Measurements from ENCODE around the gene TBC1D13. TPM values are rescaled to one million over a fixed set of nuclear protein-coding genes. Genes with fewer than 3 reads are reported as not detected.
A peak's percentile ranks its signal among the peaks of the same experiment; 100 is the strongest.

The TBC1D13 gene
- total and polyA plus RNA-seq, 2 of the 13 experiments (the other 11 are each of a cell fraction or from before 2014, with no cell fraction given), result 17.9 to 19.7 TPM

DNA sequence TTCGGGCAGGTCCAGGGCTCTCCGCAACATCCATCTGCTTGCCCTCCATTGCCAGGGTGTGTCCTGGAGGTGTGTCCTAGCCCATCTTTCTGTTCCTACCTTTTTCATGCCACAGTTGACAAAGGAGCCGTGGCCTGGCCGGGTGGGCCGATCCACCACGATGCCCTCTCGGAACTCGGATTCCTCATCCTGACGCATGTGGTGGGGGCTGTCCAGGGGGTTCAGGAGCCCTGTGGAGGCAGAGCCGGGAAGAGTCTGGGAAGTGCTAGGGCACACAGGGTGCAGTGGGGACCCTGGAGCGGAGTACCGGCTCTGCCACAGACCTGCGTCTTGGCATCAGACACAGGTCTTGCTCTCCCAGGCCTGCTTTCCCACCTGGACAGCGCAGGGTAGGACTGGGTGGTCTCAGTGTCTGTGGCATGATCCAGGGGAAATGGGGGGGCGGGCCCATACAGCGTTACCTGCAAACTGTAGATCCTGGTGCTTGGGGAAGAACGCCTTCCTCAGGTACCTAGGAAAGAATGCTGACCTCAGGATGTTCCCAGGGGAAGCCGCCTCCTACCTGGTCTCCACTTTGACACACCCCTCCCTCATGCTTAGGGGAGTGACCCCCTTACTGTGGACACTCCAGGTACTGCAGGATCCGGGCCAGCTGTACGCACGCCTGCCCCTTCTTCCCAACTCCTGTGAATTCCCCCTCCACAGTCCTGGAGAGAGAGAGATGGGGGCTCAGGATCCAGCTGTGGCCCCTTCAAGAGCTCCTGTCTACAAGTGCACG, 39.1 kb downstream of the TBC1D13 start (continued):
- no peak for TF ChIP-seq SATB2 (CRISPR knock-in tag; IDR thresholded peaks at IDR 0.05)

DNA sequence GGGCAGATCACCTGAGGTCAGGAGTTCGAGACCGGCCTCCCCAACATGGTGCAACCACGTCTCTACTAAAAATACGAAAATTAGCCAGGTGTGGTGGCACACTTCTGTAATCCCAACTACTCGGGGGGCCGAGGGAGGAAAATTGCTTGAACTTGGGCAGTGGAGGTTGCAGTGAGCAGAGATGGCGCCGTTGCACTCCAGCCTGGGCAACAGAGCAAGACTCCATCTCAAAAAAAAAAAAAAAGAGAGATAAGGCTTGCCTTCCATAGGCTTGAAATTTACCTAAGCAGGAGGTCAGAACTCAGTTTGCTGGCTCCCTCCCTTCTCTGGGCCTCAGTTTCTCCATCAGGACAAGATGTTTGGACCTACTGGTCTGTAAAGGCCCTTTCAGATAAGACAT, 41.2 kb downstream of the TBC1D13 start:
- WGBS (ENCODE audit: low lambda C conversion rate), result 97% methylated on average over 8 of the region's 8 CpGs
- Histone ChIP-seq H3K79me2 (ENCODE audit: insufficient read depth, low read length) (peaks cover 10% of the 10 kb centered on the region), H3K4me3 (replicated peaks in 1 of 3; ENCODE audit: insufficient read depth in 1 of 3, low read depth in 2 of 3, low read length in 3 of 3) (peak overlapping the region; percentile 75 to 86 (median 78); a peak in 5 of 6 replicates), H3K27me3 (ENCODE audit: control insufficient read depth in 1 of 2, insufficient read depth in 2 of 2, low read length in 2 of 2) (no peaks in the 10 kb centered on the region), H4K20me1 (ENCODE audit: insufficient read depth, low read length) (no peaks in the 10 kb centered on the region), H3K9me3 (ENCODE audit: low read length) (no peaks in the 10 kb centered on the region), H2AFZ (ENCODE audit: low read length) (no peak overlapping the region), H3K9ac (ENCODE audit: insufficient read depth, low read depth, low read length) (peak overlapping the region; percentile 81; the same call in 1 of the 2 replicates), H3K36me3 (replicated peaks in 1 of 2; ENCODE audit: control insufficient read depth in 1 of 2, insufficient read depth in 2 of 2, low read length in 2 of 2) (peaks cover 14 to 40% of the 10 kb centered on the region in 2 experiments; a peak in 4 of 5 replicates), H3K27ac (ENCODE audit: extremely low read length, insufficient read depth, low read length) (peak overlapping the region; percentile 66), H3K4me2 (ENCODE audit: low read depth, low read length) (peak overlapping the region; percentile 84), H3K4me1 (ENCODE audit: insufficient read depth, low read length) (peaks cover 31% of the 10 kb centered on the region)
- TF ChIP-seq, protein P1, sequence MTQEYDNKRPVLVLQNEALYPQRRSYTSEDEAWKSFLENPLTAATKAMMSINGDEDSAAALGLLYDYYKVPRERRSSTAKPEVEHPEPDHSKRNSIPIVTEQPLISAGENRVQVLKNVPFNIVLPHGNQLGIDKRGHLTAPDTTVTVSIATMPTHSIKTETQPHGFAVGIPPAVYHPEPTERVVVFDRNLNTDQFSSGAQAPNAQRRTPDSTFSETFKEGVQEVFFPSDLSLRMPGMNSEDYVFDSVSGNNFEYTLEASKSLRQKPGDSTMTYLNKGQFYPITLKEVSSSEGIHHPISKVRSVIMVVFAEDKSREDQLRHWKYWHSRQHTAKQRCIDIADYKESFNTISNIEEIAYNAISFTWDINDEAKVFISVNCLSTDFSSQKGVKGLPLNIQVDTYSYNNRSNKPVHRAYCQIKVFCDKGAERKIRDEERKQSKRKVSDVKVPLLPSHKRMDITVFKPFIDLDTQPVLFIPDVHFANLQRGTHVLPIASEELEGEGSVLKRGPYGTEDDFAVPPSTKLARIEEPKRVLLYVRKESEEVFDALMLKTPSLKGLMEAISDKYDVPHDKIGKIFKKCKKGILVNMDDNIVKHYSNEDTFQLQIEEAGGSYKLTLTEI (CRISPR knock-in tag; conservative IDR thresholded peaks at IDR 0.05), result no peak
- TF ChIP-seq GLI4 (CRISPR knock-in tag; IDR thresholded peaks at IDR 0.05; ENCODE audit: borderline replicate concordance) (no peak), ZNF180 (CRISPR knock-in tag; IDR thresholded peaks at IDR 0.05; ENCODE audit: borderline replicate concordance, low read depth) (no peak), ZNF121 (CRISPR knock-in tag; IDR thresholded peaks at IDR 0.05) (peak; percentile 83), ZKSCAN8 (CRISPR knock-in tag; IDR thresholded peaks at IDR 0.05; ENCODE audit: borderline replicate concordance) (no peak), ATRX (CRISPR knock-in tag; IDR thresholded peaks at IDR 0.05; ENCODE audit: borderline replicate concordance) (no peak), ZNF552 (CRISPR knock-in tag; IDR thresholded peaks at IDR 0.05; ENCODE audit: borderline replicate concordance) (no peak), SP140L (CRISPR knock-in tag; IDR thresholded peaks at IDR 0.05; ENCODE audit: borderline replicate concordance) (no peak)
- TF ChIP-seq, protein P2, sequence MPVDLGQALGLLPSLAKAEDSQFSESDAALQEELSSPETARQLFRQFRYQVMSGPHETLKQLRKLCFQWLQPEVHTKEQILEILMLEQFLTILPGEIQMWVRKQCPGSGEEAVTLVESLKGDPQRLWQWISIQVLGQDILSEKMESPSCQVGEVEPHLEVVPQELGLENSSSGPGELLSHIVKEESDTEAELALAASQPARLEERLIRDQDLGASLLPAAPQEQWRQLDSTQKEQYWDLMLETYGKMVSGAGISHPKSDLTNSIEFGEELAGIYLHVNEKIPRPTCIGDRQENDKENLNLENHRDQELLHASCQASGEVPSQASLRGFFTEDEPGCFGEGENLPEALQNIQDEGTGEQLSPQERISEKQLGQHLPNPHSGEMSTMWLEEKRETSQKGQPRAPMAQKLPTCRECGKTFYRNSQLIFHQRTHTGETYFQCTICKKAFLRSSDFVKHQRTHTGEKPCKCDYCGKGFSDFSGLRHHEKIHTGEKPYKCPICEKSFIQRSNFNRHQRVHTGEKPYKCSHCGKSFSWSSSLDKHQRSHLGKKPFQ (CRISPR knock-in tag; IDR thresholded peaks at IDR 0.05; ENCODE audit: insufficient replicate concordance), result peak; percentile 22
- TF ChIP-seq, protein P3, sequence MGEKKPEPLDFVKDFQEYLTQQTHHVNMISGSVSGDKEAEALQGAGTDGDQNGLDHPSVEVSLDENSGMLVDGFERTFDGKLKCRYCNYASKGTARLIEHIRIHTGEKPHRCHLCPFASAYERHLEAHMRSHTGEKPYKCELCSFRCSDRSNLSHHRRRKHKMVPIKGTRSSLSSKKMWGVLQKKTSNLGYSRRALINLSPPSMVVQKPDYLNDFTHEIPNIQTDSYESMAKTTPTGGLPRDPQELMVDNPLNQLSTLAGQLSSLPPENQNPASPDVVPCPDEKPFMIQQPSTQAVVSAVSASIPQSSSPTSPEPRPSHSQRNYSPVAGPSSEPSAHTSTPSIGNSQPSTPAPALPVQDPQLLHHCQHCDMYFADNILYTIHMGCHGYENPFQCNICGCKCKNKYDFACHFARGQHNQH (CRISPR knock-in tag; IDR thresholded peaks at IDR 0.05), result no peak
- TF ChIP-seq, protein P4, sequence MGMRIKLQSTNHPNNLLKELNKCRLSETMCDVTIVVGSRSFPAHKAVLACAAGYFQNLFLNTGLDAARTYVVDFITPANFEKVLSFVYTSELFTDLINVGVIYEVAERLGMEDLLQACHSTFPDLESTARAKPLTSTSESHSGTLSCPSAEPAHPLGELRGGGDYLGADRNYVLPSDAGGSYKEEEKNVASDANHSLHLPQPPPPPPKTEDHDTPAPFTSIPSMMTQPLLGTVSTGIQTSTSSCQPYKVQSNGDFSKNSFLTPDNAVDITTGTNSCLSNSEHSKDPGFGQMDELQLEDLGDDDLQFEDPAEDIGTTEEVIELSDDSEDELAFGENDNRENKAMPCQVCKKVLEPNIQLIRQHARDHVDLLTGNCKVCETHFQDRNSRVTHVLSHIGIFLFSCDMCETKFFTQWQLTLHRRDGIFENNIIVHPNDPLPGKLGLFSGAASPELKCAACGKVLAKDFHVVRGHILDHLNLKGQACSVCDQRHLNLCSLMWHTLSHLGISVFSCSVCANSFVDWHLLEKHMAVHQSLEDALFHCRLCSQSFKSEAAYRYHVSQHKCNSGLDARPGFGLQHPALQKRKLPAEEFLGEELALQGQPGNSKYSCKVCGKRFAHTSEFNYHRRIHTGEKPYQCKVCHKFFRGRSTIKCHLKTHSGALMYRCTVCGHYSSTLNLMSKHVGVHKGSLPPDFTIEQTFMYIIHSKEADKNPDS (CRISPR knock-in tag; IDR thresholded peaks at IDR 0.05), result no peak
- ATAC-seq (no peak), FAIRE-seq (no peak), DNase-seq (ENCODE audit: low spot score) (no peak)
- ChIA-PET POLR2A (interaction anchor here (1.0 kb wide), 1 partner anchor 10 kb away, joined by 3 read pairs; the partner anchor contains the start of gene ENDOG), CTCF (ENCODE audit: low intra/inter-chr PET ratio, low total read pairs) (no interaction called here)
- BruUV-seq (replicated peaks), result no TSS peak
- intact Hi-C loops (cut with micrococcal nuclease; ENCODE audit: unreplicated experiment) (no loop called here), in situ Hi-C loops (cut with HindIII; ENCODE audit: extremely low pct_ligation_motif_present, low pct_unique_long_range_greater_than_20kb) (no loop called here)
